ENCODE measurements around the gene TPCN1. TPM values are rescaled to one million over a fixed set of nuclear protein-coding genes. Genes with fewer than 3 reads are reported as not detected.

The TPCN1 gene
- total RNA-seq, 1 experiment from 2014 or later = 13.5 TPM

DNA sequence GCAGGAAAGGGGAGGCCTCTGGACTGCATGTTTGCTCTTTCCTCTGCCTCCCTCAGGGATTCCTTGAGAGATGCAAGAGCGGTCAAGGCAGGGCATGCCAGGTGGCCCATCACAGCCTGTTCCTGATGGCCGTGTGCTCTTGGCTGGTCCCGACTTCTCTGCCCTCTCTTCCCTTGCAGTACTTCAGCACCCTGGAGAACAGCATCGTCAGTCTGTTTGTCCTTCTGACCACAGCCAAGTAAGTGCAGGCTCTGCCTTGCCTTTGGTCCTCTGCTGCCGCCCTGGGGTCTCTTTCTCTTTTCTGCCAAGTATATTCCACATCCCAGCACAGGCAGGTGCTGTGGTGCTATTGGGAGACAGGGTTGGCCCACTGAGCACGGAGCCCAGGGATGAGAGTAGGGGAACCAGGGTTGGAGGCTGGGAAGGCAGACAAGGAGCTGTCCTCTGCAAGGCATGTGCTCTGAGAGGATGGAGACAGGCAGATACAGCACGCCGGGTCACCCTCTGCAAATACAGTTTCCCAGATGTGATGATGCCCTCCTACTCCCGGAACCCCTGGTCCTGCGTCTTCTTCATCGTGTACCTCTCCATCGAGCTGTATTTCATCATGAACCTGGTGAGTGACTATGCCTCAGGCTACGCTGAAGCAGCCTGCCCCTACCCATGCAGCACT, 51.9 kb downstream of the TPCN1 start:
- no peak overlapping the region for H2BK15ac ChIP-seq (ENCODE audit: low read depth, low read length)
- no peaks in the 10 kb centered on the region for H3K4me1 ChIP-seq (ENCODE audit: insufficient read depth, low read length)
- no peaks in the 10 kb centered on the region for H3K23me2 ChIP-seq (ENCODE audit: insufficient read length, low read depth, low read length, poor library complexity, severe bottlenecking)
- H4K8ac ChIP-seq (replicated peaks; ENCODE audit: insufficient read length, low read depth, low read length) = no peak overlapping the region
- no peak overlapping the region for H3K4ac ChIP-seq (ENCODE audit: low read depth, low read length)
- no peaks in the 10 kb centered on the region for H3K27me3 Mint-ChIP-seq (ENCODE audit: low read depth)
- no peak overlapping the region for H3K4me3 Mint-ChIP-seq
- H2BK120ac ChIP-seq (ENCODE audit: low read depth, low read length, poor library complexity, severe bottlenecking) = no peak overlapping the region
- H3K27me3 ChIP-seq (ENCODE audit: insufficient read depth, low read length) = no peaks in the 10 kb centered on the region
- H3K27ac ChIP-seq (ENCODE audit: insufficient read length, low read depth, low read length) = no peak overlapping the region
- no peaks in the 10 kb centered on the region for H3K79me2 ChIP-seq (ENCODE audit: insufficient read depth, low read length)
- H4K5ac ChIP-seq (ENCODE audit: insufficient read length, low read depth, low read length) = no peak overlapping the region
- H3T11ph ChIP-seq (ENCODE audit: low read length) = no peak overlapping the region
- no CpG with 5 or more reads among the region's 13 CpGs for WGBS (ENCODE audit: extremely low coverage, insufficient read length, low lambda C conversion rate)
- no peaks in the 10 kb centered on the region for H4K20me1 ChIP-seq (ENCODE audit: control insufficient read depth, insufficient read depth, insufficient read length)
- H2BK5ac ChIP-seq (ENCODE audit: insufficient read length, low read length) = no peak overlapping the region
- H2BK12ac ChIP-seq (ENCODE audit: insufficient read length, low read depth, low read length) = no peak overlapping the region
- H3K14ac ChIP-seq (ENCODE audit: insufficient read depth, low read length) = no peak overlapping the region
- H3K4me1 Mint-ChIP-seq = peaks cover 6 to 13% of the 10 kb centered on the region in 2 experiments
- no peaks in the 10 kb centered on the region for H3K9me3 Mint-ChIP-seq
- H3K56ac ChIP-seq (ENCODE audit: insufficient read length, low read depth, low read length) = no peak overlapping the region
- H3K18ac ChIP-seq (ENCODE audit: insufficient read length, low read depth, low read length) = no peak overlapping the region
- H3K79me1 ChIP-seq (ENCODE audit: insufficient read depth, low read depth, low read length, poor library complexity, severe bottlenecking) = no peaks in the 10 kb centered on the region
- H3K9ac ChIP-seq (ENCODE audit: extremely low read depth, insufficient read length, low read length) = no peak overlapping the region
- H2BK20ac ChIP-seq (ENCODE audit: low read depth, low read length, poor library complexity, severe bottlenecking) = no peak overlapping the region
- no peak overlapping the region for H2AK5ac ChIP-seq (ENCODE audit: insufficient read length, low read length)
- H3K9me3 ChIP-seq (ENCODE audit: control insufficient read depth, low read depth, low read length) = no peaks in the 10 kb centered on the region
- TF ChIP-seq, protein P1, sequence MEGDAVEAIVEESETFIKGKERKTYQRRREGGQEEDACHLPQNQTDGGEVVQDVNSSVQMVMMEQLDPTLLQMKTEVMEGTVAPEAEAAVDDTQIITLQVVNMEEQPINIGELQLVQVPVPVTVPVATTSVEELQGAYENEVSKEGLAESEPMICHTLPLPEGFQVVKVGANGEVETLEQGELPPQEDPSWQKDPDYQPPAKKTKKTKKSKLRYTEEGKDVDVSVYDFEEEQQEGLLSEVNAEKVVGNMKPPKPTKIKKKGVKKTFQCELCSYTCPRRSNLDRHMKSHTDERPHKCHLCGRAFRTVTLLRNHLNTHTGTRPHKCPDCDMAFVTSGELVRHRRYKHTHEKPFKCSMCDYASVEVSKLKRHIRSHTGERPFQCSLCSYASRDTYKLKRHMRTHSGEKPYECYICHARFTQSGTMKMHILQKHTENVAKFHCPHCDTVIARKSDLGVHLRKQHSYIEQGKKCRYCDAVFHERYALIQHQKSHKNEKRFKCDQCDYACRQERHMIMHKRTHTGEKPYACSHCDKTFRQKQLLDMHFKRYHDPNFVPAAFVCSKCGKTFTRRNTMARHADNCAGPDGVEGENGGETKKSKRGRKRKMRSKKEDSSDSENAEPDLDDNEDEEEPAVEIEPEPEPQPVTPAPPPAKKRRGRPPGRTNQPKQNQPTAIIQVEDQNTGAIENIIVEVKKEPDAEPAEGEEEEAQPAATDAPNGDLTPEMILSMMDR (conservative IDR thresholded peaks at IDR 0.05) = peak; percentile 21; the same call in 1 of the 3 replicates
- H3K23ac ChIP-seq (ENCODE audit: insufficient read length, low read depth, low read length) = no peak overlapping the region
- no peak for DNase-seq
- peaks cover 4 to 13% (median 9%) of the 10 kb centered on the region in 3 experiments; a peak in 5 of 7 replicates for H3K36me3 Mint-ChIP-seq (ENCODE audit: insufficient read depth in 1 of 3, low read depth in 3 of 3)
- no peak overlapping the region for H2AFZ ChIP-seq (ENCODE audit: low read length)
- H4K91ac ChIP-seq (ENCODE audit: insufficient read length, low read depth, low read length) = no peak overlapping the region
- H3K27ac Mint-ChIP-seq = no peak overlapping the region; a peak in 2 of 7 replicates
- H3K4me2 ChIP-seq (ENCODE audit: insufficient read depth, insufficient read length, low read length) = no peak overlapping the region

Measured in H9 (cell line).